KMS-11 (cell line): ENCODE data around the gene CDADC1.

Experiments
- H2AFZ ChIP-seq: fragments of 200-600 bp; sonication (generic); 2 replicates; pipeline ENCODE4 v1.6.1; 2016; ENCODE audit warnings: antibody characterized with exemption, mixed run types, low read depth
- H3K27ac ChIP-seq: fragments of 200-600 bp; sonication (generic); 2 replicates; pipeline ENCODE4 v1.6.1; 2016; ENCODE audit warnings: mild to moderate bottlenecking, mixed run types
- H3K27me3 ChIP-seq: fragments of 200-600 bp; sonication (generic); 2 replicates; pipeline ENCODE4 v1.6.1; 2017; ENCODE audit warnings: mild to moderate bottlenecking, low read depth, mixed run types, moderate library complexity; ENCODE audit not compliant: insufficient read depth
- H3K36me3 ChIP-seq: fragments of 200-600 bp; sonication (generic); 2 replicates; pipeline ENCODE4 v1.6.1; 2017; ENCODE audit warnings: mild to moderate bottlenecking, mixed run types; ENCODE audit not compliant: insufficient read depth
- H3K4me1 ChIP-seq: fragments of 200-600 bp; sonication (generic); 2 replicates; pipeline ENCODE4 v1.6.1; 2016; ENCODE audit warnings: mild to moderate bottlenecking, low read depth, mixed run types; ENCODE audit not compliant: poor library complexity, severe bottlenecking
- H3K4me2 ChIP-seq: fragments of 200-600 bp; sonication (generic); 2 replicates; pipeline ENCODE4 v1.7.0; 2016; ENCODE audit warnings: mild to moderate bottlenecking, mixed run types
- H3K4me3 ChIP-seq: fragments of 200-600 bp; sonication (generic); IDR thresholded peaks from 2 replicates; pipeline ENCODE4 v1.6.1; 2017; ENCODE audit warnings: low read depth, low read length, mixed read lengths; ENCODE audit not compliant: insufficient read depth
- H3K79me2 ChIP-seq: fragments of 200-600 bp; sonication (generic); 2 replicates; pipeline ENCODE4 v1.6.1; 2016; ENCODE audit warnings: low read depth, mixed run types; ENCODE audit not compliant: insufficient read depth
- H3K9ac ChIP-seq: fragments of 200-600 bp; sonication (generic); 2 replicates; pipeline ENCODE4 v1.6.1; 2016; ENCODE audit warnings: mild to moderate bottlenecking, mixed run types
- H4K20me1 ChIP-seq: fragments of 200-600 bp; sonication (generic); 2 replicates; pipeline ENCODE4 v1.6.1; 2016; ENCODE audit warnings: mild to moderate bottlenecking, mixed run types; ENCODE audit not compliant: insufficient read depth
- CTCF ChIP-seq: fragments of 200-600 bp; sonication (generic); conservative IDR thresholded peaks from 2 replicates; pipeline ENCODE4 v1.6.1; 2017; ENCODE audit warnings: low read depth, mild to moderate bottlenecking, antibody characterized with exemption, low read length, moderate library complexity, mixed read lengths

Gene CDADC1

GRCh38 chr13:49248622-49249002, 887 bp downstream of the CDADC1 start:
- H3K36me3 ChIP-seq = no peaks in the 10 kb centered on the region
- H3K27me3 ChIP-seq = no peaks in the 10 kb centered on the region
- no peaks in the 10 kb centered on the region for H3K79me2 ChIP-seq
- peak overlapping the region; percentile 79; the same call in 1 of the 2 replicates for H3K9ac ChIP-seq
- peak overlapping the region; percentile 57 for H3K27ac ChIP-seq
- H4K20me1 ChIP-seq = no peaks in the 10 kb centered on the region
- peak overlapping the region; percentile 46 for H3K4me2 ChIP-seq
- H3K4me3 ChIP-seq = no peak overlapping the region
- no peak for TF ChIP-seq CTCF
- peaks cover 16% of the 10 kb centered on the region for H3K4me1 ChIP-seq
- peak overlapping the region; percentile 99; the same call in 1 of the 2 replicates for H2AFZ ChIP-seq

- Histone ChIP-seq H3K79me2 (no peaks in the 10 kb centered on the region), H3K27ac (no peak overlapping the region), H3K4me1 (peaks cover 16% of the 10 kb centered on the region), H2AFZ (no peak overlapping the region), H3K27me3 (no peaks in the 10 kb centered on the region), H4K20me1 (no peaks in the 10 kb centered on the region), H3K4me3 (no peak overlapping the region), H3K36me3 (no peaks in the 10 kb centered on the region), H3K4me2 (no peak overlapping the region), H3K9ac (no peak overlapping the region)
- TF ChIP-seq CTCF = no peak
Observed at GRCh38 chr13:49251326-49251725, 3.6 kb downstream of the CDADC1 start.

- Histone ChIP-seq H3K27ac (no peak overlapping the region), H3K79me2 (no peaks in the 10 kb centered on the region), H3K4me1 (peaks cover 8% of the 10 kb centered on the region), H2AFZ (no peak overlapping the region), H4K20me1 (no peaks in the 10 kb centered on the region), H3K36me3 (no peaks in the 10 kb centered on the region), H3K9ac (no peak overlapping the region), H3K4me3 (no peak overlapping the region), H3K4me2 (no peak overlapping the region), H3K27me3 (no peaks in the 10 kb centered on the region)
- no peak for TF ChIP-seq CTCF
Observed at GRCh38 chr13:49253310-49253709, 5.6 kb downstream of the CDADC1 start.

GRCh38 chr13:49254007-49254406, 6.3 kb downstream of the CDADC1 start:
- Histone ChIP-seq H3K9ac (no peak overlapping the region), H3K4me2 (no peak overlapping the region), H3K4me1 (peaks cover 4% of the 10 kb centered on the region), H4K20me1 (no peaks in the 10 kb centered on the region), H3K4me3 (no peak overlapping the region), H2AFZ (no peak overlapping the region), H3K27me3 (no peaks in the 10 kb centered on the region), H3K36me3 (no peaks in the 10 kb centered on the region), H3K27ac (no peak overlapping the region), H3K79me2 (no peaks in the 10 kb centered on the region)
- no peak for TF ChIP-seq CTCF

DNA sequence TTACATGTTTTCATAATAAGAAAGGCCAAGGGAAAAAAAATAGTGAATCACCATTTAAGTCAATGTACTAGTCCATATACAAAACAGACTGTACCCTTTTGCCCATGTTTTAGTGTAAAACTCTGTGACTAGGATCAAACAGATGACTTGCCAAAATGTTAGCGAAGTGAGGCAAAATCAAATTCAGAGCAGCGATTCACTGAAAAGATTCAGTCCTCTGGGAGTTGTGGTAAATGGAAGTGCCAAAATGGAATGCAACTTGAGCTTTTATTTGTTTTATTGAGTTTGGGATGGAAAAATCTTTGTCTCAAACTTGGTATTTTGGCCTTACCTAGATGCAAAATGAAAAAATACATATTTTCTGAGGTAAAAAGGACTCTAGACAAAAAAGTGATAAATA, 9.1 kb downstream of the CDADC1 start:
- H3K36me3 ChIP-seq = no peaks in the 10 kb centered on the region
- TF ChIP-seq CTCF = no peak
- no peak overlapping the region for H3K4me2 ChIP-seq

More for the DNA sequence above, 9.1 kb downstream of the CDADC1 start:
- Histone ChIP-seq H3K27ac (no peak overlapping the region), H3K4me1 (no peaks in the 10 kb centered on the region), H3K79me2 (no peaks in the 10 kb centered on the region), H3K9ac (no peak overlapping the region), H3K27me3 (no peaks in the 10 kb centered on the region), H3K4me3 (no peak overlapping the region), H2AFZ (no peak overlapping the region), H4K20me1 (no peaks in the 10 kb centered on the region)
